Measurements from ENCODE around the gene DNAH10.
A peak's percentile ranks its signal among the peaks of the same experiment; 100 is the strongest.

DNAH10 gene

GRCh38 chr12:123963821-123964220 lies 201.7 kb downstream of the DNAH10 start:
- no peak for TF ChIP-seq CTCF (IDR thresholded peaks at IDR 0.05)
- no peak for DNase-seq
- no peak overlapping the region for H3K4me3 ChIP-seq
- intact Hi-C loops (cut with DNase I; ENCODE audit: low total_unique reads) = no loop called here
- no peaks in the 10 kb centered on the region for H3K27me3 ChIP-seq
- peaks cover 0 to 8% (median 0%) of the 10 kb centered on the region in 3 donors for H3K36me3 ChIP-seq
- no peaks in the 10 kb centered on the region for H3K9me3 ChIP-seq
- H3K27ac ChIP-seq = no peak overlapping the region
- peaks cover 0 to 6% (median 0%) of the 10 kb centered on the region in 4 donors for H3K4me1 ChIP-seq

DNA sequence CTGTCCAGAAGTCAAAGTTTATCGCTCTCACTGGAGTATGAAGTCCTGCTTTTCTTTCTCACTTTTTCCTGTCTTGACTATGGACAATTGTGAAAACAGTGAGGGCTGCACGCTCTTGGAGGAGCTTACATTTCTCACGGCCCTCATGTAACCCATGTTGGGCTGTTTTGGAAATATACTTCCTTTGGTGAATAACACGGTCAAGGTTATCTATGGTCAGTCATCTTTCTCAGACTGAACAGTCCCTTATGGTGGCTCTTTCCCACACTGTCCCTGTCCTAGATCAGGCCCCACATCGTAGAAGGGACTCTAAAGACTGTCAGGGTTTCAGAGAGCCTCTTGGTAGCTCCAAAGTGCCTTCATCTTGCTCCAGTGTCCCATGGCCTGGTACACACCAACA lies 203.3 kb downstream of the DNAH10 start:
- H3K36me3 ChIP-seq = peaks cover 0 to 8% (median 0%) of the 10 kb centered on the region in 3 donors

GRCh38 chr12:123966596-123966995 lies 204.5 kb downstream of the DNAH10 start:
- no peak for DNase-seq
- no peaks in the 10 kb centered on the region for H3K27me3 ChIP-seq
- H3K36me3 ChIP-seq = peaks cover 0 to 8% (median 0%) of the 10 kb centered on the region in 3 donors
- peaks cover 0 to 32% (median 4%) of the 10 kb centered on the region in 4 donors for H3K4me1 ChIP-seq
- H3K4me3 ChIP-seq = no peak overlapping the region
- TF ChIP-seq CTCF (IDR thresholded peaks at IDR 0.05) = no peak
- intact Hi-C loops (cut with DNase I; ENCODE audit: low total_unique reads) = no loop called here
- H3K27ac ChIP-seq = no peak overlapping the region
- H3K9me3 ChIP-seq = no peaks in the 10 kb centered on the region

More for the DNA sequence above, 203.3 kb downstream of the DNAH10 start:
- Histone ChIP-seq H3K27ac (no peak overlapping the region), H3K27me3 (no peaks in the 10 kb centered on the region), H3K4me1 (peaks cover 0 to 22% (median 4%) of the 10 kb centered on the region in 4 donors), H3K9me3 (no peaks in the 10 kb centered on the region), H3K4me3 (no peak overlapping the region)
- intact Hi-C loops (cut with DNase I; ENCODE audit: low total_unique reads) = no loop called here
- no peak for DNase-seq
- no peak for TF ChIP-seq CTCF (IDR thresholded peaks at IDR 0.05)

- no peak for DNase-seq
- Histone ChIP-seq H3K9me3 (no peaks in the 10 kb centered on the region), H3K4me1 (peaks cover 0 to 32% (median 4%) of the 10 kb centered on the region in 4 donors), H3K27ac (no peak overlapping the region), H3K4me3 (no peak overlapping the region), H3K27me3 (no peaks in the 10 kb centered on the region), H3K36me3 (peaks cover 0 to 8% (median 0%) of the 10 kb centered on the region in 3 donors)
- intact Hi-C loops (cut with DNase I; ENCODE audit: low total_unique reads) = no loop called here
- TF ChIP-seq CTCF (IDR thresholded peaks at IDR 0.05) = no peak
Observed at GRCh38 chr12:123967121-123967586, 205.1 kb downstream of the DNAH10 start.

- Histone ChIP-seq H3K27me3 (no peaks in the 10 kb centered on the region), H3K4me3 (peak overlapping the region; percentile 98 to 99), H3K36me3 (no peaks in the 10 kb centered on the region), H3K9me3 (no peaks in the 10 kb centered on the region), H3K4me1 (peaks cover 0 to 40% (median 11%) of the 10 kb centered on the region in 4 donors), H3K27ac (peak overlapping the region; percentile 98 to 99)
- DNase-seq = no peak
- TF ChIP-seq CTCF (IDR thresholded peaks at IDR 0.05) = no peak
- intact Hi-C loops (cut with DNase I; ENCODE audit: low total_unique reads) = no loop called here
Observed at GRCh38 chr12:123971449-123971769, 209.3 kb downstream of the DNAH10 start.
